HUES64 (cell line): ENCODE results near the gene IL1F10.
"Not testable (repeated sequence)": the region's sequence is repeated elsewhere in the genome, so short reads cannot be mapped to it uniquely, and the experiment has no call there.

Source experiments
- H3K27ac ChIP-seq: 2 replicates; pipeline ENCODE4 v1.7.0; 2013; ENCODE audit warnings: low read depth, low read length, inconsistent platforms
- H3K27me3 ChIP-seq: 2 replicates; pipeline ENCODE4 v1.6.1; 2013; ENCODE audit warnings: mild to moderate bottlenecking, low read length; ENCODE audit not compliant: insufficient read depth
- H3K36me3 ChIP-seq: 2 replicates; pipeline ENCODE4 v1.6.1; 2013; ENCODE audit warnings: mild to moderate bottlenecking, low read length; ENCODE audit not compliant: insufficient read depth
- H3K4me1 ChIP-seq: 2 replicates; pipeline ENCODE4 v1.6.1; 2013; ENCODE audit warnings: mild to moderate bottlenecking, low read length, moderate library complexity; ENCODE audit not compliant: insufficient read depth
- H3K4me3 ChIP-seq: 2 replicates; pipeline ENCODE4 v1.5.1; 2013; ENCODE audit warnings: mild to moderate bottlenecking, low read length, moderate library complexity
- H3K9ac ChIP-seq: 2 replicates; pipeline ENCODE4 v1.6.1; 2013; ENCODE audit warnings: mild to moderate bottlenecking, low read depth, low read length
- H3K9me3 ChIP-seq: 2 replicates; pipeline ENCODE4 v1.6.1; 2013; ENCODE audit warnings: low read depth, low read length; ENCODE audit not compliant: insufficient read depth
- WGBS: fragments of 150-250, 120-280 bp; methylation state at CpG from one replicate; pipeline ENCODE4 v1.1.7; 2013; ENCODE audit warnings: missing lambda C conversion rate; 5-methylcytosine and 5-hydroxymethylcytosine counted together

Gene IL1F10

DNA sequence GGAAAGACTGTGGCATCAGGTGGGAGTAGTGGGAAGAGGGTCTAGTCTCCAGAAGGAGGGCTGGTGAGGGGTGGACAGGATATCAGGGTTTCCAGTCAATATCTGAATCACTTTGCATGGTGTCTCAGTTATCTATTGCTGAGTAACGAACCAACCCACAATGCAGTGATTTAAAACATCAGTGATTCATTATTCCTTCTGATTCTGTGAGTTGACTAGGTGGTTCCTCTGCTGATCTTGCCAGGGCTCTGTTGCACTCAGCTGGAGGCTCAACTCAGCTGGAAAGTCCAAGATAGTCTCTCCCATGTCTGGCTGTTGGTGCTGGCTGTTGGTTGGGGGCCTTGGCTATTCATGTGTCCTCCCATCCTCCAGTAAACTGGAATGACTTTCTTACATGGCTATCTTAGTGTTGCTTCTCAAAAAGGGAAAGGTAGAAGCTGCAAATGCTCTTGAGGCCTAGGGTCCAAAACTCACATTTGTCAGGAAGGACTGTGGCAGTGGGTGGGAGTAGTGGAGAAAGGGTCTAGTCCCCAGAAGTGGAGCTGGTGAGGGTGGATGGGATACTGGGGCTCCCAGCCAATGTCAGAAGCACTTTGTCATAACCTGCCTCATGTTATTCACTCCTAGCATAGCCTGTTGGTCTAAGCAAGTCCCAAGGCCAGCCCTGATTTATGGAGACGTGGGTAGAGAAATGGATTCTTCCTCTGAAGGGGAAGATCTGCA, 13.9 kb downstream of the IL1F10 start:
- H3K27me3 ChIP-seq = no peaks in the 10 kb centered on the region
- H3K4me3 ChIP-seq = no peak overlapping the region
- H3K9me3 ChIP-seq = no peaks in the 10 kb centered on the region
- no peaks in the 10 kb centered on the region for H3K36me3 ChIP-seq
- H3K27ac ChIP-seq = no peak overlapping the region
- no peaks in the 10 kb centered on the region for H3K4me1 ChIP-seq
- no peak overlapping the region for H3K9ac ChIP-seq
- WGBS = 84% methylated on average over 2 of the region's 2 CpGs

- Histone ChIP-seq H3K36me3 (no peaks in the 10 kb centered on the region), H3K27me3 (no peaks in the 10 kb centered on the region), H3K9me3 (no peaks in the 10 kb centered on the region), H3K4me1 (no peaks in the 10 kb centered on the region), H3K9ac (no peak overlapping the region), H3K27ac (no peak overlapping the region), H3K4me3 (no peak overlapping the region)
- 90% methylated on average over 8 of the region's 8 CpGs for WGBS
Observed at GRCh38 chr2:113083296-113083695, 15.5 kb downstream of the IL1F10 start.

- Histone ChIP-seq H3K27ac (no peak overlapping the region), H3K9me3 (no peaks in the 10 kb centered on the region), H3K9ac (no peak overlapping the region), H3K4me3 (no peak overlapping the region), H3K36me3 (no peaks in the 10 kb centered on the region), H3K27me3 (no peaks in the 10 kb centered on the region; the same call in 1 of the 2 replicates), H3K4me1 (no peaks in the 10 kb centered on the region)
- 75% methylated on average over 5 of the region's 5 CpGs for WGBS
Observed at GRCh38 chr2:113084249-113085000, 16.7 kb downstream of the IL1F10 start.

- H3K36me3 ChIP-seq = no peaks in the 10 kb centered on the region
- WGBS = 81% methylated on average over 2 of the region's 2 CpGs
- no peak overlapping the region for H3K4me3 ChIP-seq
- H3K9me3 ChIP-seq = no peaks in the 10 kb centered on the region
- no peaks in the 10 kb centered on the region for H3K4me1 ChIP-seq
- peaks cover 4% of the 10 kb centered on the region for H3K27me3 ChIP-seq
- no peak overlapping the region for H3K9ac ChIP-seq
- no peak overlapping the region for H3K27ac ChIP-seq
Observed at GRCh38 chr2:113085542-113085941, 17.8 kb downstream of the IL1F10 start.

GRCh38 chr2:113088213-113088992, 20.6 kb downstream of the IL1F10 start:
- no peaks in the 10 kb centered on the region for H3K9me3 ChIP-seq
- no peaks in the 10 kb centered on the region for H3K36me3 ChIP-seq
- H3K4me3 ChIP-seq = no peak overlapping the region
- H3K27ac ChIP-seq = no peak overlapping the region
- no peak overlapping the region for H3K9ac ChIP-seq
- peaks cover 6% of the 10 kb centered on the region for H3K27me3 ChIP-seq
- no peaks in the 10 kb centered on the region for H3K4me1 ChIP-seq

DNA sequence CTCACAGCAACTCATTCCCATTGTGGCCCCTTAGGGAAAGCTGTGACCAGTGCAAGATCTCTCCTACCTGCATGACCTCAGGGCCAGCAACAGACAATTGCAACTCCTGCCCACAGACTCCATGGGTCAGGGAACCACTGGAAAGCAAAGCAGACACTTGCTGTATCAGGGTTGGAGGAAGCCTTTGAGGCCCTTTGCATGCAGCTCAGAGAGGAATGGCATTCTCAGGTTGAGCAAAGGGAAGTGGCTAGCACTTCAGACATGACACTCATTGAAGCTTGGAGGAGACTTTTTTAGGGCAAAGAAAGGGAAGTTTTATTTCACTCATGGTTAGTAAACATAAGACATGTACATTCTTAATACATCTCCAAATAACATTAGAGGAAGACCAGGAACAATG, 22.1 kb downstream of the IL1F10 start:
- H3K36me3 ChIP-seq = no peaks in the 10 kb centered on the region
- H3K4me1 ChIP-seq = no peaks in the 10 kb centered on the region
- no peak overlapping the region for H3K9ac ChIP-seq
- no peak overlapping the region for H3K27ac ChIP-seq
- peaks cover 6% of the 10 kb centered on the region for H3K27me3 ChIP-seq
- no peak overlapping the region for H3K4me3 ChIP-seq
- 0 out of 2 replicates have a peak, but pooled peaks cover 4% of the 10 kb centered on the region for H3K9me3 ChIP-seq

DNA sequence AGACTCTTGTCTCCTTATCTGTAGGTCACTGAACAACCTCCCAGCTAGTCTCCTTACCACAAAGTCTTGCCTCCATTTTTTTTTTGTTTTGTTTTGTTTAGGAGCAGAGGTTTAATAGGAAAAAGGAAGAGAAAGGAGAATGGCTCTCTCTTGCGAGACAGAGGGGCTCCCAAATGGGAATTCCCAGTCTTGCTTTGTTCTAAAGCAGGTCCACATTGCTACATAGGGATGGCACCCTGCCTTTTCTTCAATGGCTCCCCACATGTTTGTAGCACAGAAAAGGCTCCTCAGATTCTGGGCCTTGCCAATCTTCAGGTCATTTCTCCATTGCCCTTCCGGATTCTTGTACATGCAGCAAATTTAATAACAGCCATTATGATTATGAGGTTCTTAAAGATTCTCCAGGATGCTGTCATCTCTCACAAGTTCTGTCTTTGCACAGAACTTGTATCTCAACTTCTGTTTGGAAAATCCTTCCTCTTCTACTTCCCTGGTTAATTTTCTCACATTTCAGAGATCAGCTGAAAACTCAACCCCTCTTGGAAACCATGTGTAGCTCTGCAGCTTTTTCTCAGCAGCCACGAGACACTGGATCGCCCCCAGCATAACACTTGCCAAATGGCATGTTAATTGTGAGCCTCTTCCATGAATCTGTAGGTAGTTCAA, 23.6 kb downstream of the IL1F10 start:
- Histone ChIP-seq H3K9ac (no peak overlapping the region), H3K36me3 (no peaks in the 10 kb centered on the region), H3K9me3 (0 out of 2 replicates have a peak, but pooled peaks cover 8% of the 10 kb centered on the region), H3K27ac (no peak overlapping the region), H3K4me1 (no peaks in the 10 kb centered on the region), H3K27me3 (peaks cover 6% of the 10 kb centered on the region), H3K4me3 (no peak overlapping the region)
- WGBS = 79% methylated on average over 4 of the region's 4 CpGs

GRCh38 chr2:113092864-113093612, 25.3 kb downstream of the IL1F10 start:
- 92% methylated on average over 5 of the region's 5 CpGs for WGBS
- Histone ChIP-seq H3K9ac (no peak overlapping the region), H3K27ac (no peak overlapping the region), H3K9me3 (peaks cover 15% of the 10 kb centered on the region; the same call in 1 of the 2 replicates), H3K36me3 (no peaks in the 10 kb centered on the region), H3K4me3 (no peak overlapping the region), H3K27me3 (peaks cover 6% of the 10 kb centered on the region), H3K4me1 (no peaks in the 10 kb centered on the region)

- H3K9me3 ChIP-seq = peaks cover 15% of the 10 kb centered on the region; the same call in 1 of the 2 replicates
- H3K9ac ChIP-seq = no peak overlapping the region
- H3K27ac ChIP-seq = no peak overlapping the region
- no peaks in the 10 kb centered on the region for H3K36me3 ChIP-seq
- no peak overlapping the region for H3K4me3 ChIP-seq
- H3K4me1 ChIP-seq = no peaks in the 10 kb centered on the region
- 100% methylated on average over 1 of the region's 2 CpGs for WGBS
- peaks cover 6% of the 10 kb centered on the region for H3K27me3 ChIP-seq
Observed at GRCh38 chr2:113093613-113093977, 25.8 kb downstream of the IL1F10 start.

- H3K4me3 ChIP-seq, H3K4me1 ChIP-seq, H3K9ac ChIP-seq, H3K27me3 ChIP-seq, H3K36me3 ChIP-seq, H3K27ac ChIP-seq: not testable (repeated sequence)
- H3K9me3 ChIP-seq = peaks cover 19% of the 10 kb centered on the region; the same call in 1 of the 2 replicates
- 93% methylated on average over 10 of the region's 14 CpGs for WGBS
Observed at GRCh38 chr2:113096306-113096705, 28.5 kb downstream of the IL1F10 start.
